Cortex of kidney (tissue), 1 donor: Measurements from ENCODE around the gene TOM1L1.

Experiments used
- DNase-seq: peaks from one replicate; lab custom pipeline; 2025; lab: John Stamatoyannopoulos, UW

TOM1L1 gene

DNA sequence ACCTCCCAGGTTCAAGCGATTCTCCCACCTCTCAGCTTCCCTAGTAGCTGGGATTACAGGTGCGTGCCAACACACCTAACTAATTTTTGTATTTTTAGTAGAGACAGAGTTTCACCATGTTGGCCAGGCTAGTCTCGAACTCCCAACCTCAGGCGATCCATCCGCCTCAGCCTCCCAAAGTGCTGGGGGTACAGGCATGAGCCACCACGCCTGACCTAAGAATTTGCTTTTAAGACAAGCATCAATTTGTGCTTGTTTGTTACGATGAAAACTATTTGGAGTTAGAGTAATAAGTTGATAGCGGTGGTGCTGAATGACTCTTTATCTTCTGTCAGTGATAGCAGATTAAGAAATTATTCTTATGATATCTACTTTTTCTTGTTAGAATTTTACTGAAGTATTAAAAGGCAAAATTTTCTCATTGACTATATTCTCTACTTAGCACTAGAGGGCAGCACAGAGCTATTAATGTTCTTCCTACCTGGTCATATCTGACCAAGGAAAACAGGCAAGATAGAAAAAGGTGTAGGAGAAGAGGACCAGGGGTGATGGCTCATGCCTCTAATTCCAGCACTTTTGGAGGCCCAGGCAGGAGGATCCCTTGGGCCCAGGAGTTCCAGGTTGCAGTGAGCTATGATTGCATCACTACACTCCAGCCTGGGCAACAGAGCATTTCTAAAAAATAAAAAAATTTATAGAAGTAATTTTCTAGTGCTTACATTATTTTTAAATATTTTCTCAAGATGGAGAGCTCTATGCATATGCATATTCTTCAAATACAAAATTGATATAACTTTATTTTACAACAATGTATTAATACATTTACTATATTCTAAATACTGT lies 92.4 kb downstream of the TOM1L1 start:
- DNase-seq, result no peak

DNA sequence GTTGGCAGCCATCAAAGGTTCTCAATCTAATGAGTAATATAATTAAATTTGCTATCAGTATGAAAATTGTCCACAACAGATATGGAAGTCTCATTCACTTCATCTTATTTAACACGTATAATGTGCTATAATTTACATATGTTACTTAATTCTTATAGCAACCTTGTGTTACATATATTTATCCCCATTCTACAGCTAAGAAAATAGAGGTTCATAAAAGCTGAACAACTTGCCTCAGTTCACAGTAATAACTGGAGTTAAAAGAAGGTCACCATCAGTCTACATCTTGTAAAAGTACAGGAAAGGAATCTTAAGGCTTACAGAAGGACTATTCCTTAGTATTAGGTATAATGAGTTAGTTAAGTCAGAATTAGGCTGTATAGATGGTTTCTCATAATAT lies 95.8 kb downstream of the TOM1L1 start:
- DNase-seq, result no peak

DNA sequence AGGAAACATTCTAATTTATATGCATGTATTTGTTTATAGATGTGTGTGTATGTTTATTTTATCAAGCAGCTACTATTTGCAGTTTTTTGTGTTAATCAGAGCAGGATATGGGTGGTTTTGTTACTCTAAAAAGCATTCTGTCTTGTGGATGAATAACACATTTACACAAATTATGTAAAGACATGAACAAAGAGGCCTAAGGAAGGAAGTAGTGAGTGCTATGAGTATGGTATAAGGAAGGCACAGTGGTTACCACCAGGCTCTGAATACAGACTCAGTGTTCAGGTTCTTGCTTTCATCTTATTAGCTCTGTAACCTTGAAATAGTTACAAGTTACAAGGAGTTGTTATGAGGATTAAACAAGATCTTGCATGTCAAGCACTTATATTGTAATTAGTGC lies 101.8 kb downstream of the TOM1L1 start:
- no peak for DNase-seq

DNA sequence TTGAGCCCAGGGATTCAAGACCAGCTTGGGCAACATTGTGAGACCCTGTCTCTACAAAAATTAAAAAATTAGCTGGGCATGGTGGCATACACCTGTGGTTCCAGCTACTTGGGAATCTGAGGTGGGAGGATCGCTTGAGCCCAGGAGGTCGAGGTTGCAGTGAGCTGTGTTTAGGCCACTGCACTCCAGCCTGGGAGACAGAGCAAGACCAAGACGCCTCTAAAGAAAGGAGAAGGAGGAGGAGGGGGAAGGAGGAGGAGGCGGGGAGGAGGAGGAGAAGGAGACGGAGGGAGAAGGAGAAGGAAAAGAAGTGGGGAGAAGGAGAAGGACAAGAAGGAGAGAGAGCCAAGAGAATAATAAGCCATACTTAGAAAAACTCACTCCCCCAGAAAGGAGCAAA lies 103.8 kb downstream of the TOM1L1 start:
- no peak for DNase-seq

DNA sequence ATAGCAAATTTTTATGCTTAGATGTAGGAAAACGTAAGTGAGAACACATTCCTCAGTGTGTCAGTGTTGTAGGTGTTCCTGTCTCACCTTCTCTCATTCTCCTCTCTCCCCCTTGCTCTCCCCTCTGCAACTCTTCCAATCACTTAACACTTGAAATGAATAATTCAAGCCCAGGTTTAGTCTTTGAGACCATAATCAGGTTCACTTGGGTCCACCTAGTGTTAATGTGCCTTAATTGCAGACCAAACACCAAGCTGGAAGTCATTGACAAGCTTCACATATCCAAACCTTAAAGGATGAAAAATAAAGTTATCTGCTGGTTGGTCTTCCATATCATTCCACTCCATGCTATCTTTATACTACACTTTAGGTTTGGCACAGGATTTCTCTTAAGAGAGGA lies 104.9 kb downstream of the TOM1L1 start:
- no peak for DNase-seq
